Measurements from ENCODE around the gene ASAP2.

ASAP2 gene

GRCh38 chr2:9423100-9423921, 216.7 kb downstream of the ASAP2 start, which contains the start of the genes CPSF3 and ITGB1BP1:
Gene CPSF3, plus strand, starts transcription at chr2:9423654. Its CDS starts 120 bp downstream, at chr2:9423774.
Gene ITGB1BP1, minus strand, starts transcription at chr2:9423528. Its CDS starts 4,831 bp downstream, at chr2:9418697.
- peak; percentile 78 for DNase-seq (ENCODE audit: low read depth, low spot score)

DNA sequence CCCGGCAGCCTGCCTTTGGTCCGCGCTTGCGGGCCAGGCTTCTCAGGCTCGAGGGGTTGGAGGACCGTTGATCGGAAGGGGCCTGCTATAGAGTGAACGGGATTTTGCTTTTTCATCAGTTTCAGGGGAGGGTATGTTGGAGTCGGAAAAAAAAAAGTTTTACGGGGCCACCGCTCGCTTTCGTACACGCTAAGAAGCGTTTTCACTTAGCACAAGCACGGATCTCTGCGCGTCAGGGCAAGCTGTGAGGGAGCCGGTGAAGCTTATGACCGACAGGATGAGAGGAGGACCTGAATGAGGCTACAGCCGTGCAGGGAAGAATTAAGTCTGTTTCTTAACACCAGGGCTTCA, 217.3 kb downstream of the ASAP2 start:
- DNase-seq (ENCODE audit: low read depth, low spot score): no peak

GRCh38 chr2:9424447-9425164, 218.0 kb downstream of the ASAP2 start:
- no peak for DNase-seq (ENCODE audit: low read depth, low spot score)

DNA sequence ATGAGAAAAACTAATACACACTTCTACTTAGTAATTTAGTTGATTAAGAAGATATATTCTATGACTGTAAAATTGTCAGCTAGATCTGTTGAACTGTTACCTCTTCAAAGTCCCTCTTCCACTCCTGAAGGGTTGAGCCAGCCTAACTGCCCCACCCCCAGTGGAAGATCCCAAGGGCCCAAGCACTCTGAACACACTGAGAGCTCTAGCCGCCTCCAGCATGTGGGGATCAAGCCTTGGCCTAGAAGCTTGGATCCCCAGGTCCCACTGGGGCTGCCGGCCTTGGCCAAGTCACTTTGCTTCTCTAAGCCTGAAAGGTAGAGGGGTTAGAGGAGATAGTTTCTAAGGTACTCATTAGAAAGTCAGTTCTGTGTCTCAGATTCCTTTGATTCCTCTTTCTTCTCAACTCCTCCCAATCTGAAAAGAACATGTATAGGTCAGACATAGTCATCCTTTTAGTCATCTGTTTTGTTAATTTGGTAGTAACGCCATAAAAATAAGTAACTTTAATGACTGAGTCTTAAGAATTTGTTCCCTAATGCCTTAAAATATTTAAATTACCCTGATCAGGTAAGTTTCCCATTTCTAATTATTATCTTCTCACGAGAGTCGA, 222.5 kb downstream of the ASAP2 start:
- no peak for DNase-seq (ENCODE audit: low read depth, low spot score)

- DNase-seq (ENCODE audit: low read depth, low spot score): no peak
These were observed 224.0 kb downstream of the ASAP2 start for GRCh38 chr2:9430316-9431293.

- no peak for DNase-seq (ENCODE audit: low read depth, low spot score)
These were observed 227.9 kb downstream of the ASAP2 start for GRCh38 chr2:9434489-9434888.

DNA sequence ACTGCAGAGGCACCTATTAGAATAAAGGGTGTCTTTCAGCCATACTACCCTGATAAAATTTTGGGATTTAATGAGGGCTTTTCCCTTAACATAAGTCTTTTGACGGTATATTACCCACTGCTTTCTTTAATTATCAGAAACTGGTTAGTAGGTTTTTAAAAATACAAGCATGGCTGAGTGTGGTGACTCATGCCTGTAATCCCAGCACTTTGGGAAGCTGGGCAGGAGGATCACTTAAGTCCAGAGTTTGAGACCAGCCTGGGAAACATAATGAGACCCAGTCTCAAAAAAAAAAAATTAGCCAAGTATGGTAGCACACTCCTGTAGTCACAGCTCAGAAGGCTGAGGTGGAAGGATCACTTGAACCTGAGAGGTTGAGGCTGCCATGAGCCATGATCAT, 232.9 kb downstream of the ASAP2 start:
- no peak for DNase-seq (ENCODE audit: low read depth, low spot score)

GRCh38 chr2:9440058-9440727, 233.6 kb downstream of the ASAP2 start:
- DNase-seq (ENCODE audit: low read depth, low spot score): no peak

DNA sequence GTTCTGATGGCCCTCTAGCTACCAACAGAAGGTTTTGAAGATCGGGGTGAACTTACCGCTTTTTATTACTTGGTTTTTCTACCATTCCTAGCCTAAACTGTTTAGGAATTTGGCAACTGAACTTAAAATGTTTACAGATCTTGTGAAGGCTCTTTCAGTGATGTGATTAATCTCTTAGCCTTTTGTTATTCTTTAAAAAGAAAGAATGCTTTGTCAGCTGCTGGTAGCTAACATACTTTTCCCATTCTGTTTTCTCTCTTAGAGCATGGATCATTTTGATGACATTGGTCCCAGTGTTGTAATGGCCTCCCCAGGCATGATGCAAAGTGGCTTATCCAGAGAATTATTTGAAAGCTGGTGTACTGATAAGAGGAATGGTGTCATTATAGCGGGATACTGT, 234.9 kb downstream of the ASAP2 start:
- no peak for DNase-seq (ENCODE audit: low read depth, low spot score)

- no peak for DNase-seq (ENCODE audit: low read depth, low spot score)
These were observed 236.9 kb downstream of the ASAP2 start for GRCh38 chr2:9443526-9443925.

DNA sequence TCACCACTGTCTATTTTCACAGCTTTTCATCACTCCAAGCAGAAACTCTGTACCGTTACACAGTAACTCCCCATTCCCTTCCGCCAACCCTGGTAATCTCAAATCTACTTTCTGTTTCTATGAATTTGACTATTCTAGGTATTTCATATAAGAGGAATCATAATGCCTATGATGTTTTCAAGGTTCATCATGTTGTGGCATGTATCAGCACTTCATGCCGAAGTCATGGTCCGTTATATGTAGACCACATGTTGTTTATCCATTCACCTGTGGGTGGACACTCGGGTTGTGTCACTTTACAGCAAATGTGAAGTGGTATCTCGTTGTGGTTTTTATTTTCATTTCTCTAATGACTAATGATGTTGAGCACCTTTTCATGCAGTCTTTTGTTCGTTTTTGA, 238.5 kb downstream of the ASAP2 start:
- DNase-seq (ENCODE audit: low read depth, low spot score): no peak

GRCh38 chr2:9451231-9451630, 244.6 kb downstream of the ASAP2 start:
- DNase-seq (ENCODE audit: low read depth, low spot score): no peak
